HG03432 (cell line): ENCODE data around the gene VAT1L.

Experiments used
- ATAC-seq: cut with Tn5 transposase; IDR thresholded peaks from one replicate; pipeline ENCODE4 v1.9.1; 2021; ENCODE audit warnings: mild to moderate bottlenecking, moderate library complexity; ENCODE audit not compliant: unreplicated experiment

Gene VAT1L

DNA sequence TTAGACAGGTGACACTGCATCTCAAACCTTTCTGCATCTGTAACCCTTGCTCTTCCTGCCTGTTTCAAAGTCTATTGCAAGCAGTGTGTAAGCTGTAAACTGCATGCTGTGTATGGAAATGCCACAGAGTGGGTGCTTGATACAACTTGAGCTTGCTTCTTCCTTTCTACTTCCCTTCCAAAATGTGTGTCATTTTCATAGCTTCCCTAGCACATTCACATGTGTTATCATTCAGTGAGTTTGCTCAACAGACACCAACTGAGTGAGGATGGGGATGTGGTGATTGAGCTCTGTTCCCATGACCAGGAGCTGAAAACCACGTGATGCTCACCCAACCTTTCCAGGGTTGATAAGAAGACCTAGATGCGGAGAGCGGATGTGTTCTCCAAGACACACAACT lies 111.1 kb downstream of the VAT1L start:
- ATAC-seq: no peak

DNA sequence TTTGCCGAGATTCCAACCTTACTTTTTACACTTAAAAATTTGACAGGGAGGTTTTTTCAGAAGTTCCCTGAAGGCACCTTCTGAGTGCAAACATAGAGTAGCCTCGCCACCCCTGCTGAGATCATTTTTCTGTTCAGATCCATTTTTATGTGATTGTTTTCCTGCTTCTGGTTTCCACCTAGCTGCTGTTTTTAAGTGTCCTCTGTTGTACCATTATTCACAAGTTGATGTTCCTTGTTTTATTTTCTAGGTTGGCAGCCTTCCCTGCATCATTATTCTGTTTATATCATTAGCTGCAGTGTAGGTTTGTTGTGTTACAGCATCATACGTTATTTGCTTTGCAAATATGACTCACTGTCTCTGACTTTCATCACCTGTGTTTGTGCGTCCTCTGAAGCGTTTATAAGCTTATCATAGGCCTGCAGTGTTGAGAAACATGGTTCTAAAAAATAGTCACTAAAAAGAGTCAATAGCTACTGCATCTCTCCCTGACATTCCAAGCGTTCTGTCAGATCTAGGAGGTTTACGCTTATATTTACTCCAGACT lies 117.1 kb downstream of the VAT1L start:
- no peak for ATAC-seq

DNA sequence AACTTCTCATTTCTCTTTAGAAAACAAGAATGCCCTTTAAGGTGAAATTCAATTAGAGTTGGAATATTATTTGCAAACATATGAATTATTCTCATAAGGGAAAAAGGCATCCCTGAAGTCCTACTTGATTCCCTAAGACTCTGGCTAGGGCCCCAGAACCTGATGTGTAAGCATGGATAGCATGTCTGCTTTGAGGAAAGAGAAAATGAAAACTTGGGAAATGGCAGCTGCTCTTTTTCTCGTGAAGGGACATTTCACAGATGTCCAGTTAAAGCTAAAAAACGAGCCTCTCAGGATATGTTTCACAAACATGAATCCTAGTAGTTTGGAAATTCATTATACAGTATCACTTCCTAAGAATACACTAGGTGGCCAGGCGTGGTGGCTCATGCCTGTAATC lies 121.7 kb downstream of the VAT1L start:
- ATAC-seq: no peak

DNA sequence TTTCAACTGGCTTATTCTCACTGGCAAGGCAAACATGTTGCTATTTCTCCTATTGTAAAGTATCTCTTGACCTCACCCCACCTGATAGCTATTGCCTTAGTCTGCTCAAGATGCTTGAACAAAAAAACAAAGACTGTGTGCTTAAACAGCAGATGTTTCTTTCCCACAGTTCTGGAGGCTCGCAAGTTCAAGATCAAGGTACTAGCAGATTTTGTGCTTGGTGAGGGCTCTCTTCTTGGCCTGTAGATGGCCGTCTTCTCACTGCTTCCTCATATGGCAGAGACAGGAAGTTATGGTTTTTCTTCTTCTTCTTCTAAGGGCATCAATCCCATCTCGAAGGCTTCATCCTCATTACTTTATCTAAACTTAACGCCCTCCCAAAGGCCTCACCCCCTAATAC lies 124.3 kb downstream of the VAT1L start:
- ATAC-seq: no peak

DNA sequence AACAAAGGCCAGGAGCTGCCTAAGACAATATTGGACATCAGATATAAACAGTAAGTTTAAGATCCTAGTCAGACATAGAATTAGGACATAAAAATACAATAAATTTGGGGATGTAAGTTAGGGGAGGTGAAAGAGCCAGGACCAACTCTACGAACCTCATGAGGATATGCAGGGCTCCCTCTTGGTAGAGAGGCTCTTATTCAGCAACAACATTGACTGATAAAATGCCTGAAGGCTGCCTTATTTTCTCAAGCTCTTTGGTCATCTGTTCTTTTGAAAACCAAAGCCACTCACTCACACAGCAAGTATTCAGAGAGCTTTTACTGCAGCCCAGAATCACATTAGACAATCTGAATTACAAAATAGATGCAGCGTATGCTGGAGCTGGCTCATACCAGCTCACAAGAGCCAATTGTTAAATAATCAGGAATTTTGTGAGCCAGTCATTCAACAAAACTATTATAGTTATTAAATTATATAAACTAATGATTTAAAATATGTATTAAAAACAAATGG lies 125.4 kb downstream of the VAT1L start:
- ATAC-seq: no peak

DNA sequence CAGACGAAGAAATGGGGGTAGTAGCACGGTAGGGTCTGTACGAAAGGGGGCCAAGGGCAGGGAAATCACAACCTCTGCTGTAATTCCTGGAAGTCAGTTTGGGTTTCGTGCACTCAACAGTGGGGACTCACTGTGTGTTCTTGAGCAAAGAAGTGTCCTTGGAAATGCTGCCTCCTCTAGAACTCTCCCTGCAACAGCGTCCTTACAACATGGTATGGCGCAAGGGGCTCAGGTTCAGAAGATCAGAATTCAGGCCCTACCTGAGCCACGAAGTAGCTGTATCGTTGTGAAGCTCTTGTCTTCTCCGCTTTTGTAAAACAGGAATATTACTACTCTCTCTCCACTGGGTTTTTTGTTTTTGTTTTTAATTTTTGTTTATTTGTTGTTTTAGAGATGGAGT lies 127.7 kb downstream of the VAT1L start:
- no peak for ATAC-seq

DNA sequence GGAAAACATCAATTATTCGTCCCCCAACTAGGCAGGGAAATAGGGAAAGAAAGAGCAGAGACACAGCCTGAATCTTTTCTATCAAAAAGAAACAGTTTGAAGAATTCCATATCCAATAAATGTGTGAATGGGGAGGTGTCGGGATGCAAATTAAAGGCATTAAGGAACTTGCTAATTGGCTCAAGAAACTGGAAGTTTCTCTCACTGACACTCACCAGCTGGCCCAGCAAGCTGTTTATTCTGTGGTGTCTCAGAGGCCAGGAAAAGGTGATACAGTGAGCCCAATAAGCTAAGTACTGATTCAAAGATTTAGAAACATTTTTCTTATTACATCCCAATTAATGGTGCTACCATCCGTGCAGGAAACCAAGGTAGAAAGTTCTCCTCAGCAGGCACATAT lies 129.6 kb downstream of the VAT1L start:
- ATAC-seq: no peak

DNA sequence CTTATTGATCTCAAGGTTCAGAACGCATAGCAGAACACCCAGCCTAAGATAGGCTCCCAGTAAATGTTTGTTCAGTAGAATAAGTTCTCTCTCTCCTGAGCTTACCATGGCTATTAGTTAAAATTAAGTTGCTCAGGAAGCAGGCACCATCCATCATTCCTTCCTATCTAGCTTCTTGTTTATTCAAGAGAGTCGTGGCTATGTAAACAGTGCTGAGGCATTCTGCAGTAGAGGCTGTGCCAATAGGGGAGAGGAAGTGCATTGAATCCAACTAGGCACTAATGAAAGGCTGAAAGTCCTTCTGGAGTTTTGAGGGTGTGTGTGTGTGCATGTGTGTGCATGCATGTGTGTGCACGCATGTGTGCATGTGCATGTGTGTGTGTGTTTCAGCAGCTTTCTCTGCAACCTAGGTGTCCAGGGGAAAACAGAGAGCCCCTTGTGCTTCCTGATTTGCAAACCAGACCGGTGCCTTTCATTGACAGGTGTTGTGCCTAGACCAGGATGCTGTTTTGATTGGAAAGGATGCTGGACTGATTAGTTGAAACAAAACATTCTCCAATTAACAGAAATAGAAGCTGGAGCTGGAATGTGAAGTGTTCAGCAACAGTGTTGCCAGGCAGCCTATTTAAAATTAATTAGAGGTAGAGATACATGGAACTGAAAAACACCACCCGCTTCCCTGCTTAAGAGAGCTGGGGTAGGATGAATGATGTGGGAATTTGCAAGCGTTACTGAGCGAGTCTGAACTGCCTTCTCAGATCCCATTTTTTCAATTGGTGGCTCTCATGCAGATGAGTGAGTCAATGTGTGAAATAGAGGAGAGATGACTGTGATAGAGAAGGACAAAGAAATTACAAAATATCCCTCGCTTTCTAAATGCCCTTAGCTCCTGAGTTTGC lies 130.7 kb downstream of the VAT1L start:
- ATAC-seq: no peak

DNA sequence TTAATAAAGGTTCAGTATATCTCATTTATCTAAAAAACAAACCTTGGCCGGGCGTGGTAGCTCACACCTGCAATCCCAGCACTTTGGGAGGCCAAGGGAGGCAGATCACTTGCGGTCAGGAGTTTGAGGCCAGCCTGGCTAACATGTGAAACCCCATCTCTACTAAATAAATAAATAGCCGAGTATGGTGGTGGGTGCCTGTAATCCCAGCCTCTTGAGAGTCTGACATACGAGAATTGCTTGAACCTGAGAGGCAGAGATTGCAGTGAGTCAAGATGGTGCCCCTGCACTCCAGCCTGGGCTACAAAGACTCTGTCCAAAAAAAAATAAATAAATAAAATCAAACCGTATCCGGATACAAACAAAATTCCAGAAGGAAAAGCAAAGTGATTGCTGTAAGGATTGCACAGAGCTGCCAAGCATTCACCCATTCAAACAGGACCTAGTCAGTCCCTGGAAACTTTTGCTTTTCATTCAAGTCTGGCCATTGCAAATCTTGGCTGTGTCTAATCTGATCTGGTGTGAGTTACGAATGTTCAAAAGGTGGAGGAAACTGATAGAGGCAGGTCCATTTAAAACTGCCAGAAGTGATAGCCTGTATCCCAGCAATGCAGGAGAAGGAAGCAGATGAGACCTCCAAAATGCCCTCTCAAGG lies 131.5 kb downstream of the VAT1L start:
- ATAC-seq: no peak

DNA sequence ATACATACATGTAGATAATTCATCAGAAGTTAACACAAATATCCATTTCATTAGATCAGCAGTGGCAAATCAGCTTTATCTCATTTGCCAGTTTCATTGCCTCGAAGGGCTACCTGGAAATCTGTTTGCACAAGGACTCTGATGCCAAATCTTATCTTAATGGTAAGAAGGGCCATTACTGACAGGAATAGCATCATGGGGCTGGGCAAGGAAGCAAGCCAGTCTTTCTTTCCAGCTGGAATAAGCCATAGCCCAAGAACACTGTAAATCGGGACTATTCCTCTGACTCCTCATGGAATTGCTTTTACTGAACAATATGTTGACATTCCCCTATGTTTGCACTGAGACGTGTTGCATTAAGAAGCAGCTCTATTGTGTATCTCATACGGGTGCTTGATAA lies 132.6 kb downstream of the VAT1L start:
- no peak for ATAC-seq

DNA sequence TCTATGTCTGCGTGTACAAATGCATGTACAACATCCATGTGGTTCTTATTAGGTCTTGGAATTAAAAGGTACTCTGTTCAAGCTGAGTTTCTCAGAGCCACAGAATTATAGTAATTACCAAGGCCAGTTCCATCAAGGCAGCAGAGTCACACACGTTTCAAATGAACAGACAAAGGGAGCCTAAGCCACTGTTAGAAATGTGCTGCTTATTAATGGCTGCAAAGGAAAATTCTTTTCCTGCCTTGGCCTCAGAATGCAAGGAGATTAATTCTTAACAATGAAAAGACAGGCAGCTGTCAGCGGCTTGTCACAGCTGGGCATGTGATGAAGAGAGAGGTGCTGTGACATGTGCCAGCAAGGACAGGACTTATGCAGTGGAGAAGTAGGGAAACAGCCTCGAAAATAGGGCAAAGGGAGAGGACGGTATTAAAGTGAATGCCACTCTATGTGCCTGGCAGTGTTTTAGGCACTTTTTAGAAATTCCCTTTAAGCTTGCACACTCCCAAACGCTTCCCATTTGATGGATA lies 133.9 kb downstream of the VAT1L start:
- ATAC-seq: no peak

DNA sequence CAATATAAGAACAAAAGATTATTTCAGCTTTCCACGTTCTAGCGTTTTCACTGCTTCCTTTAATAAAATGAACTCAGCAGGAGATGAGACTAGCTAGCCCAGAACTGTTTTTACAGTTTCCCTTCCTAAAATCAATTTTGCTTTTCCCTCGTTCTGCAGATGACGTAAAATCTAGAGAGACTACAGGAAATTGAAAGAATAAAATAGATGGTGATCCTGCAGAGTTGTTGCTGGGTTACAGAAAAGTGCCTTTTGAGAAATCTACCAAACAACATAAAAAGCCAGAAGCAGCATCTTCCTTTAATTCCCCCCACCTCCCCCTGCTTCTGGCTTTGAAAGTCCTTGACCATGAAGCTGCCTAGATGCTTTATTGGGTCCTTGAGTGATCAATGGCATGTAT lies 137.2 kb downstream of the VAT1L start:
- no peak for ATAC-seq

DNA sequence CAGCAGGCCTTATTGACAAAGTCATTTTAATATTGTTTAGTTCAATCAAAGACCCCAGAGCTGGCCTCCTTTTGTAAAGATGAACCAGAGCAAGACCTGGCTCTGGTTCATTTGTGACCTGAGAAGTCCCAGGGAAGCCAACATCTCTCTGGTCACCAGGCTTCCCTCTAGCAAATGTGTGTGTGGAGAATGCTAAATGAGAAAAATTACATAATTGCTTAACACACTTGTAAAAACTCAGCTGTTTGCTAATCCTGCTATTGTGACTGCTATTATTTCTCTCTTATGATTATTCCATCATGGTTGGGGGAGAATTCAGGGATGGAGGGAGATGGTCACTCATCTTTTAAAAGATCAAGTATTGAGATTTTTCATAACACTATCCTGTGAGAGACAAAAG lies 139.7 kb downstream of the VAT1L start:
- ATAC-seq: no peak

DNA sequence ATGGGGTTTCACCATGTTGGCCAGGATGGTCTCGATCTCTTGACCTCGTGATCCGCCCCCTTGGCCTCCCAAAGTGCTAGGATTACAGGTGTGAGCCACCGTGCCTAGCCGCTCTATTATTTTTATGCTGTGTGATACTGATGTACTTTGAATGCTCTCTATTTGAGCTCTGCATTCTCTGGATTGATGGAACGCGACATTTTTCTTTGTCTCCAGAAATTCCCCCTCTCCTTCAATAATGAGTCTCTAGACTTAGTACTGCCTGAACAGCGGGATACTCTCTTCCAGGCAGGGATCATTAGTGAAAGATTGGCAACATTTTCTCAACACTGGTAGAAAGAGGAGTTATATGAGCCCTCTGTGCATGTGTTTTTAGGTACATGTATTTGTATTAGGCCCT lies 140.6 kb downstream of the VAT1L start:
- ATAC-seq: no peak

DNA sequence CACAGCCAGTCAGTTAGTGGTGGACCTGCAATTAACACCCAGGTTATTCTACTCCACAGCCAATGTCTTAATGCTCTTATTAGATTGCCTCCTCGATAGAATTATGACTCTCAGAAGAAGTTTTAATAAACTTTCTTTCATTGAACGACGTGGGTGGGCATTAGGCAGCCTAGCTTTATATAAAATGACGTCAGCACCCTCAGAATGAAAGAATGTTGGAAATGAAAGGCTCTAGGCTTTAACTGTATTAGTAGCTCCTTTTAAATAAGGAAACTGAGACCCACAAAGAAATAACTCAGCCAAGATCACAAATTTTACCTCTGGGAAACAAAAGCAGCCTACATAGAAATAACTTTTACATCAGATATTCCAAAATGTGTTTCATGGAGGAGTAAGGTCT lies 142.7 kb downstream of the VAT1L start:
- ATAC-seq: no peak

DNA sequence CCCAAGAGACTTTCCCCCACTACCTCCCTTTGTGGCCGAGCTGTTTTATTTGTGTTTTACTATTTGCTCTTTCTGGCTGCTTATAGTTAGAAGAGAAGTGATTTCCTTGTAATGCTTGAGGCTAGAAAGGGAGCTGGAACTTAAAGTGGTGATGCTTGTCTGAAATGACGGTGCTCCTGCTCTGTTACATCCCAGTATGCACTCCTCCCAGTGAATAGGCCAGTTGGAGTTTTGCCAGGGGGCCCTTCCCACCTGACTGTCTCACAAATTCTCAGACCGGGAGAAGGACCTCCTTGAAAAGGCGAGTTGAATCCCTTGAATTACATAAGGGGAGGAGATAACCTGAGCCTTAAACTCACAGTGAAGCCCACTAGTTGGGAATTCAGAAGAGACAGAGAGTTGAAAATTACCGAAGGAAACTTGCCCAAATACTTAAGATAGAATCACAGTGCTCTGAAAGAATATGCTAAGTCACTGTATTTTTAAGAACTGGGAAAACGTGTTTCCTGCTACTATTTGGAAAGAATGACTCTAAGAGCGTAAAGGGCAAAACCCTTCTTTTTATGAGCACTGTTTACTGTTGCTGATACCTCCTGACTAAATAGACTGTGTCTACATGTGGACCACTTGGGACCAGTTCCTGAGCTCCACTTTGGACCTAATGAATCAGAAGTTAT lies 149.2 kb downstream of the VAT1L start:
- no peak for ATAC-seq

DNA sequence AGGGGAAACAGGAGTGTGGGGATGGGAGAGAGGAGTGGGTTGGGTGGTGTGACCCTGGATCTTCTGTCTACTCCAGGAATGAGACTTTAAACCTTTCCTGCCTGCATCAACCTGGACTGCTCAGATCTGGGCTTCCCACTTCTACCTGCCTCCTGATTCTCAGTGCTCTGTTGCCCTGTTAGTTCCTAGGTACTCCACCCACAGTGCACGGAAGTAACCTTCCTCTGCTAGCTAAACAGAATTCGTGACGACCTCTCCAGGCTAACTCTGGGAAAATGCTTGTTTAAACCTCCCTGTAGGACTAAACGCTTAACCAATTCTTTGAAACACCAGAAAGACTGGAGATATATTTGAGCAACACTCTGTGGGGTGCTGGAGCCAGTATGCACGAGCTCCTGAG lies 150.5 kb downstream of the VAT1L start:
- no peak for ATAC-seq

DNA sequence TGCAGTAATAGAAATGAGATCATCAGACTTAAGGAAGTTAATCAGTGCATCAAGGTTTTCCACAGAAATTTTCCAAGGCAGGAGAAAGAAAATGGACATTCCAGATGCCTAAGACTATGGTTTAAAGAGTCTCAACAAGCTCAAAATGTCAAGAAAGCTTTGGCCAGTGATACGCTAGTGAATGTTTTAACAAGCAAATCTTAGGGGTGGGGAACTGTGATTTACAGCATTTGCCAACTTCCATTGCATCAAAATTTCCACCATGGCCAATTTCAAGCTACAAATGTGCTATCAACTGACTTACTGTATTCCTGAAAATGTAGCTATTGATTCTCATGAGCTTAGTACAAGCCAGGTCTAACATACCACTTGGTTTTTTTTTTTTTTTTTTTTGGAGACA lies 151.6 kb downstream of the VAT1L start:
- no peak for ATAC-seq

DNA sequence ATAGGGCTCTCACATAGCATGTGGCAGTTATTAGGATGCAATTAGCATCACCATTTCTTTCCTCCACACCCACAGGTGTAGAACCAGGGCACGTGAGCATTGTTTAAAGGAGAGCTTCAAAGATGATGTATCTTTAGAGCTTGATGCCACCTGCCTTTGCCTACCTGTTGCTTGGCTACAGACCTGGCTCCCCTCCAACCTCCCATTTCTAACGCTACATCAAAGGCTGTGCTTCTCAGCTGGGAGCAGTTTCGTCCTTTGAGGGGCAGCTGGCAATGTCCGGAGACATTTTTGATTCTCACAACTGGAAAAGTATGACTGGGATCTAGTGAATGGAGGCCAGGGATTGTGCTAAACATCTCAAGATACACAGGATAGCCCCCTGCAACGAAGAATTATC lies 155.4 kb downstream of the VAT1L start:
- no peak for ATAC-seq

DNA sequence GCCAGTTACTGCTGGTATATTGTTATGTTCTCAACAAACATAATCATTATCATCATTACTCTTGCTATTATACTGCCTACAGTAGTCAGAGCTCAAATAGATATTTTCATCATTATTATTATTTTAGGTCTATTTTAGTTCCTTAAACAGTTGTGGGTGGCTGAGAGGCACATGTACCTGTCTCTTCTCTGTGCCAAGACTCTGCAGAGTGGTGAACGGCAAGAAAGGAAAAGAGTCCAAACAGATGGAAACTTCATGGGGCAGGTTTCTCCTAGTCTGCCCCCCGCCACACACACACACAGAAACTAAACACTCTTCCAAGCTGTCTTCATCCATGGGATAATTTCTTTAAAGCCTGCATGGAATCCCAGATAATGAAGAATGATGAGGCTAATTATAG lies 156.3 kb downstream of the VAT1L start:
- ATAC-seq: no peak

DNA sequence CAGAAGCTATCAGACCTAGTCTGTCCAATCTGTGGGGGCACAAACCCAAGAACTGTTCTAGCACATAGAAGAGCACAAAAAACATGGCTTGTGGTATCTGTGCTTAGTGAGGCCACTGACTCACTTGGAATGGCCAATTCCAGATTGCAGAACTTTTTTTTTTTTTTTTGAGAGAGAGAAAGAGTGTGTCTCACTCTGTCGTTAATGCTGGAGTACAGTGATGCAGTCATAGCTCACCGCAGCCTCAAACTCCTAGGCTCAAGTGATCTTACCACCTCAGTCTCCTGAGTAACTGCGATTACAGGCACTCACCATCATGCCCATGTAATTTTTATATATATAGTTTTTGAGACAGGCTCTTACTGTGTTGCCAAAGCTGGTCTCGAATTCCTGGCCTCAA lies 156.8 kb downstream of the VAT1L start:
- no peak for ATAC-seq
